LNCaP clone FGC (cell line): Measurements from ENCODE around the gene CHMP1A.
A peak's percentile ranks its signal among the peaks of the same experiment; 100 is the strongest.

Experiments used
- DNase-seq: peaks from one replicate; pipeline ENCODE4 v3.0.0-alpha.2; 2011; ENCODE audit warnings: low read depth
- H3K4me3 ChIP-seq: 2 replicates; pipeline ENCODE4 v1.5.1; 2011; ENCODE audit warnings: mild to moderate bottlenecking, low read depth, low read length, control low read depth
- CTCF ChIP-seq: IDR thresholded peaks from 2 replicates; pipeline ENCODE4 v1.5.1; 2012; ENCODE audit warnings: mild to moderate bottlenecking; ENCODE audit not compliant: control insufficient read depth, insufficient read depth; ENCODE audit errors: extremely low read depth

Gene CHMP1A

DNA sequence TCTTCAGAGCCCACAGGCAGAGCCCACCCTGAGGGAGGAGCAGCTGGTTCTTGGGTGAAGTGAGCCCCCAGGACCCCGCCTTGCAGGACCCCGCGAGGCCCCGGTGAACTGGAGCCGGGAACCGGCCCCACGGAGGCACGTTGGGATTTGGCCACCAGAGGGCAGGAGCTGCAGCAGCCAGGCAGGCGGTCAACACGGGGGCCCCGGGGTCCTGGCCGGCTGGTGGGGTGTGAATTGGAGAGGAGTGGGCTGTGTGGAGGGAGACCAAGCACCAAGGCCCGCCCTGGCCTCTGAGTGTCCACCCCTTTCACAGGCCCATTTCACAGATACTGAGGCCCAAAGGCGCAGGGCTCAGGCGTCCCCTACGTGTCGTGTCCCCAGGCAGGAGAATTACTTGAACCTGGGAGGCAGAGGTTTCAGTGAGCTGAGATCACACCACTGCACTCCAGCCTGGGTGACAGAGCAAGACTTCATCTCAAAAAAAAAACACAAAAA is 41.9 kb downstream of the CHMP1A start:
- H3K4me3 ChIP-seq = no peak overlapping the region
- no peak for DNase-seq
- TF ChIP-seq CTCF = peak; percentile 72

DNA sequence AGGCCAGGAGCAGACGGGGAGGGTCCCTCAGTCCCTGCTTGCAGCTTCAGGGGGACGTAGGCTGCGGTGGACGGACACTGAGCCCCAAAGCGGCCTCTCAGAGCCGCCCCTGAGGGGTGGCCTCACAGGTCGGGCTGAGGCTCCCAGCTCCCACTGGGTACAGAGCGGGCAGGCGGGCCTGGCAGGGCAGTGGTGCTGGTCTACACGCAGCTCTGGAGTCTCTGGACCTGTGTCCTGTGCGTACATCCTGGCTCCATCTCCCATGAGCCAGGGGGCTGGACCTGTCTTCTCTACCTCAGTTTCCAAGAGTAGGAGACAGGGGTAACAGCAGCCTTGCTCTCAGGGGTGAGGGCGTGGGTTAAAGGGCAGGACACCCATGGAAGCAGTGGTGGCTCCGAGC is 42.3 kb downstream of the CHMP1A start:
- no peak overlapping the region for H3K4me3 ChIP-seq
- no peak for DNase-seq
- no peak for TF ChIP-seq CTCF

DNA sequence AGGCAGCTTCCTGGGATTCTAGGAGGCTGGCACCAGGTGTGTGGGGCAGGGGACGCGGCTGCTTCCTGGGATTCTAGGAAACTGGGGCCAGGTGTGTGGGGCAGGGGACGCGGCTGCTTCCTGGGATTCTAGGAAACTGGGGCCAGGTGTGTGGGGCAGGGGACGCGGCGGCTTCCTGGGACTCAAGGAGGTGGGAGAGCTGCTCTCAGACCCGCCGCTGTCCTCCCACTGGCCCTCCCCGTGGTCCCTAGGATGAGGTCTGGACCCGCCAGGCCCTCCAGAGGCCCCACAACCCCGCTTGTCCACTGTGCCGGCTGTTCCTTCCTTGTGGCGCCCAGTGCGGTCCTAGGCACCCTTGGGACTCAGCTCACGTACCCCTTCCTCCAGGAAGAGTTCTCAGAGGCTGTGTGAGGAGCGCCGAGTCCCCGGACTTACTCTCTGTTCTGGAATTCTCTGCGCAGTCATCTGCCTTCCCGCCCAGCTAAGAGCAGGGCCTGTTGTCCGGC is 43.5 kb downstream of the CHMP1A start:
- no peak for TF ChIP-seq CTCF
- no peak overlapping the region for H3K4me3 ChIP-seq
- DNase-seq = no peak

DNA sequence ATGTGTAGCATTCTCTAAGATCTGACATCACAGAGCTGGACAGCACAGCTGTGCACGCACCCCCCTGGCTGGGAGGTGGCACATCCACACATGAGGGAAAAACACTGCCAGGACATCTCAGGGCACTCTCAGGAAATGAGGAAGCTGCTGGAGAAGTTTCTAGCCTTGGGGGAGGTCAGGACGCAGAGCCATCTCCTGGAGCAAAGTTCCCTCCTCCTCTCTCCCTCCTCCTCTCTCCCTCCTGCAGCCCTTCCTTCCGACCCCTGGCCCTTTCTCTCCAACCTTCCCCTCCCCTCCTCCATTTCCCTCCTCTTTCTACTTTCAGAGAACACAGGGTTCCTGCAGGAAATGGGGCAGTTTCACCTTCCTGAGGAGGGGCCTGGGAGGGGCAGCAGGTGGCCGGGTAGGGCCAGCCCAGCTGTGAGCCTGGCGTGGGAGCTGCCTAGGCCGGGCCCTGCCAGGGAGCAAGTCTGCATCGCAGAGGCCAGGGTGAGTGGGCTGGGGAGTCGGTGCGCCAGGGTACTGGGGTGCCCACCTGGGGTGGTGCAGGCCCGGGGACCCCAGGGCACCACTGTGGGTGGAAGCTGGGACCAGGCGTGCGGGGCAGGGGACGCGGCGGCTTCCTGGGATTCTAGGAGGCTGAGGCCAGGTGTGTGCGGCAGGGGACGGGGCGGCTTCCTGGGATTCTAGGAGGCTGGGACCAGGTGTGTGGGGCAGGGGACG is 44.1 kb downstream of the CHMP1A start, which contains the start of gene DPEP1:
DPEP1 (plus strand) TSS at position 412 of the 723 bp plus-strand sequence. CDS start 16,769 bp downstream, outside the sequence.
- no peak for TF ChIP-seq CTCF
- DNase-seq = no peak

DNA sequence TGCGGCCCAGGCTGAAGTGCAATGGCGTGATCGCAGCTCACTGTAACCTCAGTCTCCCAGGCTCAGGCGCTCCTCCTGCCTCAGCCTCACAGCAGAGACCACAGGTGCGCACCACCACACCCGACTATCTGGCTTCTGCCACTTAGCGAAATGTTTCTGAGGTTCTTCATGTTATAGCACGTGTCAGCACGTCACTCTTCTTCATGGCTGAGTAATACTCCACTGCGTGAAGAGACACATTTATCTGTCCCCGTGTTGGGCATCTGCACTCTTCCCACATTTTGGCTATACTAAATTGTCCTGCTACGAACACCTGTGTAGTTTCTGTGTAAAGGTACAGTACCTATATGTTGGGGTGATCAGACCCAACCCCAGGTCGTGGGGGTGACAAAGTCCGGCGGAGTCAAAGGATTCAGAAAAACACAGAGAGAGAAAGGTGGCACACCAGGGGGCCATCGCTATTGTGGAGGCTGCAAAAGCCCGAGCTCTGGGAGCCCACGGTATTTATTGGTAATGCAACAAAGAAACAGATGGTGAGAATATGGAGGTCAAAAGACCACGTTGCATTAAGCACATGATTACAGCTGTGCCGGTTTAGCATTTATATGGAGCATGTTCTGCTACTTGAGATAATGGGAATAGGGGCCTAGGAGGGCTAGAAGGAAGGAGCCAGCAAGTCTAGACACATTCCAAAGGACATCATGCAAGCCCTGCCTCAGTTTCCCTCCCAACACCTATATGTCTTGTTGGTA is 44.9 kb downstream of the CHMP1A start:
- no peak for DNase-seq
- TF ChIP-seq CTCF = no peak

More for the DNA sequence above, 44.1 kb downstream of the CHMP1A start, which contains the start of gene DPEP1:
- no peak within 1 kb of the TSS for H3K4me3 ChIP-seq

DNA sequence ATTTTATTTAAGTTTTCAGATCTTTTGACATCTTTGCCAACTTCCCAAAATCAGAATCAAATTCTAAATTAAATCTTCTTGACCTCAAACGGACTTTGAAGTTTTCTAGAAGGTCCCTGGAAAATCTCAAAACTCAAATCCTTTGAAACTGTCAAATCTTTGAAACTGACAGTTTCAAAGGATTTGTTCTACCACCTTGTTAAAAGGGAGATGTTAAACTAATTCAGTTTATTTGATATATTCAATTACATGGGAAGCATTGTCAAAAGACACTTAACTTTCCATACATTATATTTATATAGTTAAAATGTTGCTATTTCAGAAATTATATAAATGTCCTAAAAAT is 47.4 kb downstream of the CHMP1A start:
- TF ChIP-seq CTCF = no peak
- no peak overlapping the region for H3K4me3 ChIP-seq
- DNase-seq = no peak

More for the DNA sequence above, 44.9 kb downstream of the CHMP1A start:
- H3K4me3 ChIP-seq = no peak overlapping the region
